ENCODE data around the gene TNS3. TPM values are rescaled to one million over a fixed set of nuclear protein-coding genes. Genes with fewer than 3 reads are reported as not detected.

Gene TNS3
- polyA plus RNA-seq, 3 donors = 5.2 to 30.3 (median 7.9) TPM

- no peaks in the 10 kb centered on the region for H3K9me3 ChIP-seq (replicated peaks in 1 of 2; ENCODE audit: control insufficient read depth in 1 of 2, insufficient read depth in 1 of 2, low read length in 2 of 2)
- H3K9me3 Mint-ChIP-seq = no peaks in the 10 kb centered on the region
- H3K4me3 Mint-ChIP-seq = no peak overlapping the region
- intact Hi-C loops (cut with micrococcal nuclease) = no loop called here
- WGBS (ENCODE audit: insufficient coverage) = 94% methylated on average over 2 of the region's 4 CpGs
- H3K9ac ChIP-seq (ENCODE audit: insufficient read depth, low read length, poor library complexity, severe bottlenecking) = no peak overlapping the region
- no peaks in the 10 kb centered on the region for H3K4me1 ChIP-seq (ENCODE audit: control insufficient read depth in 1 of 2, insufficient read depth in 2 of 2, low read length in 2 of 2)
- H3K36me3 Mint-ChIP-seq = peaks cover 26 to 38% of the 10 kb centered on the region in 2 donors
- peak overlapping the region in 2 of 7 donors; percentile 28 to 72 for H3K27ac Mint-ChIP-seq
- no peak overlapping the region for H3K4me2 ChIP-seq (replicated peaks; ENCODE audit: extremely low read depth, low read length, poor library complexity, severe bottlenecking)
- DNase-seq = no peak
- H3K27me3 ChIP-seq (ENCODE audit: control insufficient read depth in 2 of 2, insufficient read depth in 2 of 2, low read length in 2 of 2) = no peaks in the 10 kb centered on the region
- H3K4me3 ChIP-seq (replicated peaks in 1 of 3; ENCODE audit: low read depth in 2 of 3, low read length in 3 of 3) = no peak overlapping the region
- no peak overlapping the region for H2AFZ ChIP-seq (ENCODE audit: insufficient read depth, low read depth, low read length, poor library complexity, severe bottlenecking)
- no peaks in the 10 kb centered on the region for H3K4me1 Mint-ChIP-seq
- TF ChIP-seq CTCF (IDR thresholded peaks at IDR 0.05) = no peak
- peaks cover 47 to 83% of the 10 kb centered on the region in 2 donors for H3K36me3 ChIP-seq (replicated peaks in 1 of 2; ENCODE audit: control insufficient read depth in 1 of 2, insufficient read depth in 2 of 2, low read length in 2 of 2)
- H3K27me3 Mint-ChIP-seq (ENCODE audit: low read depth in 3 of 3) = no peaks in the 10 kb centered on the region
- H3K27ac ChIP-seq (ENCODE audit: low read depth in 1 of 2, low read length in 2 of 2) = no peak overlapping the region
- H4K20me1 ChIP-seq (ENCODE audit: insufficient read depth, low read length) = peaks cover 97% of the 10 kb centered on the region
- peaks cover 56% of the 10 kb centered on the region for H3K79me2 ChIP-seq (ENCODE audit: insufficient read depth, low read length)
These were observed 220.1 kb downstream of the TNS3 start for GRCh38 chr7:47361746-47362215.

- Histone ChIP-seq H3K9ac (ENCODE audit: insufficient read depth, low read length, poor library complexity, severe bottlenecking) (no peak overlapping the region), H3K4me2 (replicated peaks; ENCODE audit: extremely low read depth, low read length, poor library complexity, severe bottlenecking) (no peak overlapping the region), H2AFZ (ENCODE audit: insufficient read depth, low read depth, low read length, poor library complexity, severe bottlenecking) (no peak overlapping the region), H3K9me3 (replicated peaks in 1 of 2; ENCODE audit: control insufficient read depth in 1 of 2, insufficient read depth in 1 of 2, low read length in 2 of 2) (no peaks in the 10 kb centered on the region), H3K4me1 (ENCODE audit: control insufficient read depth in 1 of 2, insufficient read depth in 2 of 2, low read length in 2 of 2) (no peaks in the 10 kb centered on the region), H3K27me3 (ENCODE audit: control insufficient read depth in 2 of 2, insufficient read depth in 2 of 2, low read length in 2 of 2) (no peaks in the 10 kb centered on the region), H3K4me3 (replicated peaks in 1 of 3; ENCODE audit: low read depth in 2 of 3, low read length in 3 of 3) (no peak overlapping the region), H3K79me2 (ENCODE audit: insufficient read depth, low read length) (peaks cover 62% of the 10 kb centered on the region), H3K36me3 (replicated peaks in 1 of 2; ENCODE audit: control insufficient read depth in 1 of 2, insufficient read depth in 2 of 2, low read length in 2 of 2) (peaks cover 41 to 83% of the 10 kb centered on the region in 2 donors), H4K20me1 (ENCODE audit: insufficient read depth, low read length) (peaks cover 97% of the 10 kb centered on the region), H3K27ac (ENCODE audit: low read depth in 1 of 2, low read length in 2 of 2) (no peak overlapping the region)
- Mint-ChIP-seq H3K4me1 (no peaks in the 10 kb centered on the region), H3K36me3 (peaks cover 26 to 38% of the 10 kb centered on the region in 2 donors), H3K27ac (peak overlapping the region in 4 of 7 donors; percentile 3 to 38 (median 26)), H3K9me3 (no peaks in the 10 kb centered on the region), H3K4me3 (no peak overlapping the region), H3K27me3 (ENCODE audit: low read depth in 3 of 3) (no peaks in the 10 kb centered on the region)
- intact Hi-C loops (cut with micrococcal nuclease) = no loop called here
- 95% methylated on average over 4 of the region's 5 CpGs for WGBS (ENCODE audit: insufficient coverage)
- TF ChIP-seq CTCF (IDR thresholded peaks at IDR 0.05) = no peak
- DNase-seq = no peak
These were observed 220.7 kb downstream of the TNS3 start for GRCh38 chr7:47361236-47361635.

Data from CD14-positive monocyte (primary cell).